ENCODE data around the gene ASPSCR1.

DNA sequence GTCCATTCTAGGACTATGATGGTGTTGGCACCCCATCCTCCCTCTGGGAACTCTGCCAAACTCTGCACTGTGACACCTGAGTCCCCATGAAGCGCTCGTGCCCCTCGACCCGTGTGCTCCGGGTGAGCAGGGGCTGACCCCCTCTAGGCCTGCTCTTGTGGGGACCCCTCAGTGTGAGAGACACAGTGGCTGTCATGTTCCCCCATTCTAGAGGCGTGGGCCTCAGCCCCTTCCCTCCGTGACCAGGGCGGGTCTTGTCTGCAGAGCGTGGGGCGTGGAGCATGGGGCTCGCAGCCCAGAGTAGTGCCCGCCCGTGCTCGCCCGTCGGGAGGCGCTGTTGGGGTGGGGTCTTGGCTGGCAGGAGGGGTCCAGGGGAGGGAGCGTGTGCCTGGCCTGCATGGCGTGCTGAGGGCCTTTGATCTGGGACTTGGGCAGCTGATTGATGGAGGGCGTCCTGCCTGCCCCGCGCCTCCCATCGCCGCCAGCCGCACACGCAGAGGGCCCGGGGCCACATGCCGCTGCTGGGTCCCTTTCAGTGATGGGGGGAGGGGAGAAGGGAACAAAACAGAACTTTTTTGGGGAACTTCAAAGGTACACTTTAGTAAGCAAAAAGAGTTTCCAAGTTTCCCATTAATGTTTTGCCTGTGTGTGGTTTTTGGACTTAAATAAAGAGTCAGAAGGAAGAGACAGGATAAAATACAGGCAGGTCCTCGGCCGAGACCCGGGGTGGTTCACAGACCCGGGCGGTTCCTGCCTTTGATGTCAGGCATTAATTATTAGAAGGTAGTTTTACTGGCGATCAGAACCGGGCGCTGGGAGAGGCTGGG, 22.8 kb downstream of the ASPSCR1 start:
- TF ChIP-seq, protein P1, sequence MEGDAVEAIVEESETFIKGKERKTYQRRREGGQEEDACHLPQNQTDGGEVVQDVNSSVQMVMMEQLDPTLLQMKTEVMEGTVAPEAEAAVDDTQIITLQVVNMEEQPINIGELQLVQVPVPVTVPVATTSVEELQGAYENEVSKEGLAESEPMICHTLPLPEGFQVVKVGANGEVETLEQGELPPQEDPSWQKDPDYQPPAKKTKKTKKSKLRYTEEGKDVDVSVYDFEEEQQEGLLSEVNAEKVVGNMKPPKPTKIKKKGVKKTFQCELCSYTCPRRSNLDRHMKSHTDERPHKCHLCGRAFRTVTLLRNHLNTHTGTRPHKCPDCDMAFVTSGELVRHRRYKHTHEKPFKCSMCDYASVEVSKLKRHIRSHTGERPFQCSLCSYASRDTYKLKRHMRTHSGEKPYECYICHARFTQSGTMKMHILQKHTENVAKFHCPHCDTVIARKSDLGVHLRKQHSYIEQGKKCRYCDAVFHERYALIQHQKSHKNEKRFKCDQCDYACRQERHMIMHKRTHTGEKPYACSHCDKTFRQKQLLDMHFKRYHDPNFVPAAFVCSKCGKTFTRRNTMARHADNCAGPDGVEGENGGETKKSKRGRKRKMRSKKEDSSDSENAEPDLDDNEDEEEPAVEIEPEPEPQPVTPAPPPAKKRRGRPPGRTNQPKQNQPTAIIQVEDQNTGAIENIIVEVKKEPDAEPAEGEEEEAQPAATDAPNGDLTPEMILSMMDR (conservative IDR thresholded peaks at IDR 0.05) = no peak
- TF ChIP-seq ZFX (IDR thresholded peaks at IDR 0.05) = no peak

Measured in C4-2B (cell line).